ENCODE results near the gene RNPS1.

DNA sequence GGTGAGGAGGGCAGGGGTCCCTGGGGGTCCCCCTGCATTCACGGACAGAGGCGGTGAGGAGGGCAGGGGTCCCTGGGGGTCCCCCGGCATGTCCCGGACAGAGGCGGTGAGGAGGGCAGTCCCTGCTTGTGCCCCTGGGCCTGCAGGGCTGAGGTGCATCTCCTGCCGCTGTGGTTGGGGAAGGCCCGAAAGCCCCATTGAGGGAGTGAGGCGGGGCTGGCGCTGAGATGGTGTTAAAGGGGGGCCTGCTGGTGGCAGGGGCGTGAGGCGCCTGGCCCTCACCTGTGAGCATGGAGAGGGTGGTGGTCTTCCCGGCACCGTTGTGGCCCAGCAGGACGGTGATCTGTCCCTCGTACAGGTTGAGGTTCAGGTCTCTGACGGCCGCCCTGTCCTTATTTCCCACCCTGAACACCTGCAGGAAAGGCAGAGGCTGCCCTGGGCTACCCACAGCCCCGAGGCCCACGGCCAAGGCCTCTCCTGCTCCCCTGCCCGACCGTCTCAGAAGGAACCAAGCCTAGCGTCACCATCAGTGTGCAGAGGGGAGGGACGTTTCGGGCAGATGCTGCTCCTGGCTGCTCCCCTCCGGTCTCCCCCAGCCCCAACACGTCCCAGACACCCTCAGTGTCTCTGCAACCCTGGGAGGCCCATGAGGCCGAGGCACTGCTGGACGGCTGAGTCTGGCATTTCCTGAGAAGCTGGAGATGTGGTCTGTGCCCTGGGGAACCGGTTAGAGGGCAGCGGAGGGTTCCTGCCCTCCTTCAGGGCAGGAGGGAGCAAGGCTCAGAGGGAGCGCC, 31.4 kb upstream of the RNPS1 start:
- TF ChIP-seq, protein P1, sequence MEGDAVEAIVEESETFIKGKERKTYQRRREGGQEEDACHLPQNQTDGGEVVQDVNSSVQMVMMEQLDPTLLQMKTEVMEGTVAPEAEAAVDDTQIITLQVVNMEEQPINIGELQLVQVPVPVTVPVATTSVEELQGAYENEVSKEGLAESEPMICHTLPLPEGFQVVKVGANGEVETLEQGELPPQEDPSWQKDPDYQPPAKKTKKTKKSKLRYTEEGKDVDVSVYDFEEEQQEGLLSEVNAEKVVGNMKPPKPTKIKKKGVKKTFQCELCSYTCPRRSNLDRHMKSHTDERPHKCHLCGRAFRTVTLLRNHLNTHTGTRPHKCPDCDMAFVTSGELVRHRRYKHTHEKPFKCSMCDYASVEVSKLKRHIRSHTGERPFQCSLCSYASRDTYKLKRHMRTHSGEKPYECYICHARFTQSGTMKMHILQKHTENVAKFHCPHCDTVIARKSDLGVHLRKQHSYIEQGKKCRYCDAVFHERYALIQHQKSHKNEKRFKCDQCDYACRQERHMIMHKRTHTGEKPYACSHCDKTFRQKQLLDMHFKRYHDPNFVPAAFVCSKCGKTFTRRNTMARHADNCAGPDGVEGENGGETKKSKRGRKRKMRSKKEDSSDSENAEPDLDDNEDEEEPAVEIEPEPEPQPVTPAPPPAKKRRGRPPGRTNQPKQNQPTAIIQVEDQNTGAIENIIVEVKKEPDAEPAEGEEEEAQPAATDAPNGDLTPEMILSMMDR (conservative IDR thresholded peaks at IDR 0.05 in 1 of 2, IDR thresholded peaks at IDR 0.05 in 1 of 2; ENCODE audit: extremely low read depth in 1 of 2, insufficient read depth in 1 of 2, low read depth in 1 of 2, low read length in 2 of 2): no peak
- no peak for TF ChIP-seq EZH2 (IDR thresholded peaks at IDR 0.05; ENCODE audit: borderline replicate concordance, low read length)

All from mammary epithelial cell (primary cell).